ENCODE data around the gene LIN37.

DNA sequence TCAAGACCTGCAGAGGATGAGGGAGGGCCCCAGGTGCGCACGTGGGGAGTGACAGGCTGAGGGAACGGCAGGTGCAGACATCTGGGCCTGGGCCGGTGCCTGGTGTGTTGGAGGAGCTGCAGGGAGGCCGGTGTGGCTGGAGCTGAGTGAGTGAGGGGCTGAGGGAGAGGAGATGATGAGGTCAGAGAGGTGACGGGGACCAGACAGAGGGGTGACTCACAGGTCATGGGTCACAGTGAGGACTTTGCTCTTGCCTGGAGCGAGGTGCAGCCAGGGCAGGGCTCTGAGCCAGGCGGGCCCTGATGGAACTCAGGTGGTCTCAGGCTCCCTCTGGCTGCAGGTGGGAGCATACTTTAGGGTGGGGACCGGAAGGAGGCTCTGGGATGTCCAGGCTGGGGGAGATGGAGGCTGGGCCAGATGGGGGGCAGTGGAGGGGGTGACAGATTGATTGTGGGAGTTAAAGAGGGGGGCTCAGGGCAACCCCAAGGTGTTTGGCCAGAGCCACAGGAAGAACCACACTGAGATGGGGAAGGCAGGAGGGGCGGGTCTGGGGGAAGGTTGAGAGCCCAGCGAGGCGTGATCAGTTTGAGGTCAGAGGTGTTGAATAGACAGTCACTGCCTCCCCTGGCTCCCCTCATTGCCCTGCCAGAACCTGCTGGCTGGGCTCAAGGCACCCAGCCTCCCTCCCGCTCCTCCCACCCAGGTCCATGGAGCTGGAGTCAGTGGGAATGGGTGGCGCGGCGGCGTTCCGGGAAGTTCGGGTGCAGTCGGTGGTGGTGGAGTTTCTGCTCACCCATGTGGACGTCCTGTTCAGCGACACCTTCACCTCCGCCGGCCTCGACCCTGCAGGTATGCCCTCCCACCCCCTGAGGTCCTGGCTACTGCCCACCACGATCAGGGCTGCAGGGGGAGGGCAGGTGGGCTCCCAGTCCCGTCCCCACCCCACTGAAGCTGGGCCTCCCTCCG, 35.4 kb downstream of the LIN37 start:
- no peak for TF ChIP-seq POLR2A (IDR thresholded peaks at IDR 0.05)
- TF ChIP-seq, protein P1, sequence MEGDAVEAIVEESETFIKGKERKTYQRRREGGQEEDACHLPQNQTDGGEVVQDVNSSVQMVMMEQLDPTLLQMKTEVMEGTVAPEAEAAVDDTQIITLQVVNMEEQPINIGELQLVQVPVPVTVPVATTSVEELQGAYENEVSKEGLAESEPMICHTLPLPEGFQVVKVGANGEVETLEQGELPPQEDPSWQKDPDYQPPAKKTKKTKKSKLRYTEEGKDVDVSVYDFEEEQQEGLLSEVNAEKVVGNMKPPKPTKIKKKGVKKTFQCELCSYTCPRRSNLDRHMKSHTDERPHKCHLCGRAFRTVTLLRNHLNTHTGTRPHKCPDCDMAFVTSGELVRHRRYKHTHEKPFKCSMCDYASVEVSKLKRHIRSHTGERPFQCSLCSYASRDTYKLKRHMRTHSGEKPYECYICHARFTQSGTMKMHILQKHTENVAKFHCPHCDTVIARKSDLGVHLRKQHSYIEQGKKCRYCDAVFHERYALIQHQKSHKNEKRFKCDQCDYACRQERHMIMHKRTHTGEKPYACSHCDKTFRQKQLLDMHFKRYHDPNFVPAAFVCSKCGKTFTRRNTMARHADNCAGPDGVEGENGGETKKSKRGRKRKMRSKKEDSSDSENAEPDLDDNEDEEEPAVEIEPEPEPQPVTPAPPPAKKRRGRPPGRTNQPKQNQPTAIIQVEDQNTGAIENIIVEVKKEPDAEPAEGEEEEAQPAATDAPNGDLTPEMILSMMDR (IDR thresholded peaks at IDR 0.05 in 4 of 5, conservative IDR thresholded peaks at IDR 0.05 in 1 of 5), result no peak
